IMR-90 (cell line): ENCODE data around the gene FLVCR2. TPM values are rescaled to one million over a fixed set of nuclear protein-coding genes. Genes with fewer than 3 reads are reported as not detected.

ENCODE experiments used
- ATAC-seq: fragments of 200-7000 bp; cut with Tn5 transposase; 2 replicates; pipeline ENCODE4 v1.9.1; 2020; ENCODE audit warnings: low read depth, mild to moderate bottlenecking, moderate library complexity
- BruUV-seq: library from RNA; stranded (reverse); fragments of 400-500 nt; replicated peaks from 2 replicates; lab custom pipeline; 2021; lab: Mats Ljungman, UMichigan
- CTCF ChIA-PET: fragments of 300-600 bp; formaldehyde crosslinking; extraction: SDS; loops from one replicate; lab custom pipeline; 2021; ENCODE audit warnings: antibody characterized with exemption; lab: Yijun Ruan, JAX
- POLR2A ChIA-PET: fragments of 300-600 bp; sonication (Branson Sonifier 250); formaldehyde crosslinking; loops from one replicate; lab custom pipeline; 2022; ENCODE audit warnings: antibody characterized with exemption; ENCODE audit not compliant: unreplicated experiment; lab: Charles Lee
- DNase-seq: peaks from one replicate; pipeline ENCODE4 v3.0.0; 2013
- H2AFZ ChIP-seq: replicated peaks from 2 replicates; pipeline ENCODE3; 2013; ENCODE audit warnings: low read length, mild to moderate bottlenecking; ENCODE audit not compliant: poor library complexity
- H2AK5ac ChIP-seq: 2 replicates; pipeline ENCODE4 v1.6.1; 2013; ENCODE audit warnings: low read depth, low read length, inconsistent platforms
- H2AK9ac ChIP-seq: replicated peaks from 2 replicates; pipeline ENCODE3; 2013; ENCODE audit warnings: mild to moderate bottlenecking, low read depth, low read length, moderate library complexity; ENCODE audit not compliant: poor library complexity
- H2BK120ac ChIP-seq: 2 replicates; pipeline ENCODE4 v1.6.1; 2013; ENCODE audit warnings: low read depth, low read length, inconsistent platforms
- H2BK15ac ChIP-seq: 3 replicates; pipeline ENCODE4 v1.6.1; 2013; ENCODE audit warnings: low read depth, low read length, inconsistent platforms
- H2BK20ac ChIP-seq: 2 replicates; pipeline ENCODE4 v1.6.1; 2013; ENCODE audit warnings: low read depth, mild to moderate bottlenecking, inconsistent platforms, low read length, moderate library complexity
- H2BK5ac ChIP-seq: 2 replicates; pipeline ENCODE4 v1.6.1; 2013; ENCODE audit warnings: mild to moderate bottlenecking, low read depth, low read length, inconsistent platforms; ENCODE audit not compliant: poor library complexity, severe bottlenecking
- H3K14ac ChIP-seq: replicated peaks from 2 replicates; pipeline ENCODE4 v1.6.1; 2013; ENCODE audit warnings: low read depth, low read length, inconsistent platforms
- H3K18ac ChIP-seq: 2 replicates; pipeline ENCODE4 v1.6.1; 2013; ENCODE audit warnings: low read depth, low read length, control low read depth
- H3K23ac ChIP-seq: 2 replicates; pipeline ENCODE4 v1.6.1; 2013; ENCODE audit warnings: low read depth, low read length, inconsistent platforms
- H3K27ac ChIP-seq: 2 replicates; pipeline ENCODE4 v1.5.1; 2013; ENCODE audit warnings: mild to moderate bottlenecking, control low read depth, low read length; ENCODE audit not compliant: insufficient read depth
- H3K27me3 ChIP-seq: 2 replicates; pipeline ENCODE4 v1.6.1; 2013; ENCODE audit warnings: low read length; ENCODE audit not compliant: control insufficient read depth, insufficient read depth
- H3K36me3 ChIP-seq: 2 replicates; pipeline ENCODE4 v1.6.1; 2013; ENCODE audit warnings: low read length, mixed read lengths; ENCODE audit not compliant: control insufficient read depth, insufficient read depth
- H3K4ac ChIP-seq: 2 replicates; pipeline ENCODE4 v1.6.1; 2013; ENCODE audit warnings: low read depth, low read length, inconsistent platforms
- H3K4me1 ChIP-seq: 2 replicates; pipeline ENCODE4 v1.6.1; 2013; ENCODE audit warnings: low read length, mixed read lengths; ENCODE audit not compliant: control insufficient read depth, insufficient read depth
- H3K4me2 ChIP-seq: 2 replicates; pipeline ENCODE4 v1.6.1; 2013; ENCODE audit warnings: low read depth, mild to moderate bottlenecking, control low read depth, low read length, moderate library complexity
- H3K4me3 ChIP-seq: 2 replicates; pipeline ENCODE4 v1.5.1; 2013; ENCODE audit warnings: low read depth, mild to moderate bottlenecking, control low read depth, low read length, moderate library complexity; ENCODE audit not compliant: insufficient read depth
- H3K56ac ChIP-seq: 2 replicates; pipeline ENCODE4 v1.6.1; 2013; ENCODE audit warnings: low read length, inconsistent platforms; ENCODE audit not compliant: insufficient read depth; ENCODE audit errors: extremely low read depth
- H3K79me1 ChIP-seq, 2 experiments: 2 replicates each; pipeline ENCODE4 v1.6.1; 2013; ENCODE audit warnings: low read length in 2 of 2, inconsistent platforms in 1 of 2, low read depth in 1 of 2
- H3K9ac ChIP-seq: 2 replicates; pipeline ENCODE4 v1.6.1; 2013; ENCODE audit warnings: low read depth, low read length, control low read depth
- H3K9me1 ChIP-seq: 2 replicates; pipeline ENCODE4 v1.6.1; 2013; ENCODE audit warnings: low read length, inconsistent platforms; ENCODE audit not compliant: insufficient read depth
- H3K9me3 ChIP-seq: 2 replicates; pipeline ENCODE4 v1.6.1; 2013; ENCODE audit warnings: low read length; ENCODE audit not compliant: control insufficient read depth, insufficient read depth
- H4K20me1 ChIP-seq: 2 replicates; pipeline ENCODE4 v1.6.1; 2013; ENCODE audit warnings: low read length, inconsistent platforms; ENCODE audit not compliant: insufficient read depth
- H4K5ac ChIP-seq: 2 replicates; pipeline ENCODE4 v1.6.1; 2013; ENCODE audit warnings: mild to moderate bottlenecking, low read depth, low read length, control low read depth
- H4K8ac ChIP-seq, 2 experiments: 2 replicates each; pipeline ENCODE4 v1.6.1; 2013; ENCODE audit warnings: low read depth in 2 of 2, low read length in 2 of 2, control low read depth in 1 of 2, inconsistent platforms in 1 of 2
- H4K91ac ChIP-seq: 2 replicates; pipeline ENCODE4 v1.6.1; 2013; ENCODE audit warnings: low read depth, low read length, inconsistent platforms; ENCODE audit not compliant: insufficient read depth
- FOS ChIP-seq: fragments of 150-350 bp; IDR thresholded peaks from 2 replicates; pipeline ENCODE4 v1.6.1; 2016; ENCODE audit warnings: low read depth, low read length
- POLR2A ChIP-seq: IDR thresholded peaks from 2 replicates; pipeline ENCODE4 v1.6.1; 2012; ENCODE audit warnings: mild to moderate bottlenecking, low read depth, low read length
- WGBS, 2 experiments: methylation state at CpG; one replicate each; pipeline versions ENCODE4 v1.1.5 to v1.1.7; 2013; ENCODE audit warnings: missing lambda C conversion rate in 2 of 2; ENCODE audit not compliant: insufficient read length in 1 of 2; ENCODE audit errors: extremely low coverage in 2 of 2; 5-methylcytosine and 5-hydroxymethylcytosine counted together
- dilution Hi-C: fragments of 300-500 bp; cut with HindIII; formaldehyde crosslinking; loops from one replicate; pipeline ENCODE4 v1.14.3; 2018; ENCODE audit warnings: low sequenced_read_pairs; ENCODE audit not compliant: unreplicated experiment
- in situ Hi-C: fragments of 300-500 bp; cut with MboI; formaldehyde crosslinking; loops from 3 replicates; pipeline ENCODE4 v1.14.3; 2019; ENCODE audit warnings: low sequenced_read_pairs, inconsistent platforms, mixed read lengths
- intact Hi-C: fragments of 100-400 bp; cut with micrococcal nuclease; formaldehyde crosslinking; loops from 2 replicates; pipeline ENCODE4 v1.10.0; 2022
- polyA plus RNA-seq, 3 experiments: library from polyadenylated mRNA; depleted of rRNA; stranded (reverse); fragments of >200 nt; gene quantifications; 2 replicates each; pipeline ENCODE4 v1.2.3, GENCODE V29; 2012; ENCODE audit warnings: low replicate concordance in 1 of 3
- total RNA-seq: library from RNA; depleted of rRNA; stranded (reverse); fragments of >200 nt; gene quantifications from 2 replicates; pipeline ENCODE4 v1.2.3, GENCODE V29; 2012

The FLVCR2 gene
- total and polyA plus RNA-seq, 2 of the 4 experiments (the other 2 are of a cell fraction): 0.94 to 1.4 TPM

DNA sequence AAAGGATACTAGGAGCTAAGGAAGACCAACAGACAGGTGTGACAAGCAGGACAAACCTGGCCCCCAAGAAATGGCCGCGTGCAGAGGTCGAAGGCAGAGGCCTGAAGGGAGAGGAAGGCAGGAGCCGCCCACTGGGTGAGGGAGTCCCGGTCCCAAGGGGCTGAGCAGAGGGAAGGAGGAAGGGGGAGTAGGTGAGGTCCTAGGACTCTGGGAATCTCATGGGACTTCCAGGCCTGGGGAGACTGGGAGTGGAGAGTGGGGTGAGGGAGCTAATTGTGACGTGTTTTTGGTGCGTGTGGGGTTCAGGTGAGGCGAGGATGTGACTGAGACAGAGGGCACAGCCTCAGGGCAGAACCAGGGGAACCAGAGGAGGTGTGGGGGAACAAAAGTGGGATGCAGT lies 11.7 kb upstream of the FLVCR2 start:
- no peak overlapping the region for H3K27ac ChIP-seq
- WGBS, 2 experiments: 63% methylated on average over 5 of the region's 8 CpGs; no CpG with 5 or more reads in 1 of the 2 experiments
- intact Hi-C loops: no loop called here
- dilution Hi-C loops: no loop called here
- no peak overlapping the region for H4K5ac ChIP-seq
- no peak overlapping the region for H2AFZ ChIP-seq
- H2BK120ac ChIP-seq: no peak overlapping the region
- no peak overlapping the region for H3K4me2 ChIP-seq
- H3K27me3 ChIP-seq: peaks cover 61% of the 10 kb centered on the region
- no peak overlapping the region for H4K91ac ChIP-seq
- TF ChIP-seq POLR2A (no peak), FOS (no peak)
- no peak overlapping the region for H3K56ac ChIP-seq
- no peak overlapping the region for H3K14ac ChIP-seq
- no peaks in the 10 kb centered on the region for H3K4me1 ChIP-seq
- H4K20me1 ChIP-seq: no peaks in the 10 kb centered on the region
- POLR2A ChIA-PET: no interaction called here
- no peaks in the 10 kb centered on the region for H3K36me3 ChIP-seq
- no peak overlapping the region for H2AK5ac ChIP-seq
- H3K23ac ChIP-seq: no peak overlapping the region
- H2BK15ac ChIP-seq: no peak overlapping the region
- DNase-seq: no peak
- no peak overlapping the region for H2AK9ac ChIP-seq
- H3K9me1 ChIP-seq: no peaks in the 10 kb centered on the region
- no peak overlapping the region for H3K9ac ChIP-seq
- no peak for ATAC-seq
- H3K4me3 ChIP-seq: no peak overlapping the region
- H3K18ac ChIP-seq: no peak overlapping the region
- CTCF ChIA-PET: no interaction called here
- H2BK5ac ChIP-seq: no peak overlapping the region
- H3K79me1 ChIP-seq: no peaks in the 10 kb centered on the region
- no peaks in the 10 kb centered on the region for H3K9me3 ChIP-seq
- no peak overlapping the region for H4K8ac ChIP-seq
- H3K4ac ChIP-seq: no peak overlapping the region
- no TSS peak for BruUV-seq
- in situ Hi-C loops: no loop called here
- H2BK20ac ChIP-seq: no peak overlapping the region
